Large intestine (tissue), 3 donors: ENCODE results near the gene ANKRD11. TPM values are rescaled to one million over a fixed set of nuclear protein-coding genes. Genes with fewer than 3 reads are reported as not detected.
A peak's percentile ranks its signal among the peaks of the same experiment; 100 is the strongest.
"Not testable (repeated sequence)": the region's sequence is repeated elsewhere in the genome, so short reads cannot be mapped to it uniquely, and the experiment has no call there.

ENCODE experiments used
- DNase-seq, 2 donors: peaks; one replicate each; pipeline versions ENCODE4 v3.0.0 to v3.0.0-alpha.2; 2013
- H3K27ac ChIP-seq: one replicate; pipeline ENCODE4 v1.5.1; 2013; ENCODE audit warnings: low read length
- H3K27me3 ChIP-seq: 2 replicates; pipeline ENCODE4 v1.6.1; 2013; ENCODE audit warnings: low read length; ENCODE audit not compliant: control insufficient read depth, insufficient read depth
- H3K36me3 ChIP-seq: 2 replicates; pipeline ENCODE4 v1.6.1; 2013; ENCODE audit warnings: low read length; ENCODE audit not compliant: control insufficient read depth, insufficient read depth
- H3K4me1 ChIP-seq: one replicate; pipeline ENCODE4 v1.6.1; 2013; ENCODE audit warnings: low read length; ENCODE audit not compliant: control insufficient read depth, insufficient read depth
- H3K4me3 ChIP-seq: one replicate; pipeline ENCODE4 v1.5.1; 2013; ENCODE audit warnings: low read length
- H3K9me3 ChIP-seq: one replicate; pipeline ENCODE4 v1.6.1; 2013; ENCODE audit warnings: mild to moderate bottlenecking, low read depth, low read length, moderate library complexity; ENCODE audit not compliant: control insufficient read depth
- WGBS: methylation state at CpG from one replicate; pipeline ENCODE4 v1.1.5; 2013; ENCODE audit warnings: low lambda C conversion rate; ENCODE audit not compliant: insufficient coverage; 5-methylcytosine and 5-hydroxymethylcytosine counted together
- polyA plus RNA-seq: library from polyadenylated mRNA; unstranded; fragments of 120-200 nt; gene quantifications from one replicate; pipeline ENCODE4 v1.2.1, GENCODE V29; 2013

ANKRD11 gene
- polyA plus RNA-seq, 1 donor = 83.9 TPM

GRCh38 chr16:89385712-89386111 lies 104.6 kb downstream of the ANKRD11 start:
- Histone ChIP-seq H3K9me3 (no peaks in the 10 kb centered on the region), H3K27ac (no peak overlapping the region), H3K4me3 (no peak overlapping the region), H3K27me3 (no peaks in the 10 kb centered on the region), H3K36me3 (no peaks in the 10 kb centered on the region), H3K4me1 (peaks cover 10% of the 10 kb centered on the region)
- DNase-seq = no peak
- no CpG with 5 or more reads among the region's 21 CpGs for WGBS

- Histone ChIP-seq H3K4me3 (no peak overlapping the region), H3K4me1 (peaks cover 10% of the 10 kb centered on the region)
- 97% methylated on average over 4 of the region's 12 CpGs for WGBS
These were observed 106.1 kb downstream of the ANKRD11 start for GRCh38 chr16:89384282-89384681.

GRCh38 chr16:89383095-89384003 lies 107.0 kb downstream of the ANKRD11 start:
- WGBS = no CpG with 5 or more reads among the region's 29 CpGs
- H3K27ac ChIP-seq = peak overlapping the region; percentile 6
- no peaks in the 10 kb centered on the region for H3K36me3 ChIP-seq
- no peaks in the 10 kb centered on the region for H3K9me3 ChIP-seq
- no peak overlapping the region for H3K4me3 ChIP-seq
- DNase-seq = peak; percentile 33 to 70
- no peaks in the 10 kb centered on the region for H3K27me3 ChIP-seq
- peaks cover 10% of the 10 kb centered on the region for H3K4me1 ChIP-seq

More at GRCh38 chr16:89384282-89384681, 106.1 kb downstream of the ANKRD11 start:
- no peak for DNase-seq
- H3K9me3 ChIP-seq = no peaks in the 10 kb centered on the region
- H3K27ac ChIP-seq = no peak overlapping the region
- no peaks in the 10 kb centered on the region for H3K36me3 ChIP-seq
- H3K27me3 ChIP-seq = no peaks in the 10 kb centered on the region

GRCh38 chr16:89382555-89382954 lies 107.8 kb downstream of the ANKRD11 start:
- H3K27ac ChIP-seq, DNase-seq: not testable (repeated sequence)
- WGBS = no CpG with 5 or more reads among the region's 5 CpGs

GRCh38 chr16:89381788-89382187 lies 108.6 kb downstream of the ANKRD11 start:
- peaks cover 10% of the 10 kb centered on the region for H3K4me1 ChIP-seq
- no peaks in the 10 kb centered on the region for H3K9me3 ChIP-seq
- H3K27me3 ChIP-seq = no peaks in the 10 kb centered on the region
- no peak overlapping the region for H3K27ac ChIP-seq
- H3K36me3 ChIP-seq = no peaks in the 10 kb centered on the region
- no CpG with 5 or more reads among the region's 14 CpGs for WGBS
- H3K4me3 ChIP-seq = no peak overlapping the region
- no peak for DNase-seq

More at GRCh38 chr16:89382555-89382954, 107.8 kb downstream of the ANKRD11 start:
- H3K36me3 ChIP-seq, H3K27me3 ChIP-seq, H3K9me3 ChIP-seq, H3K4me3 ChIP-seq: not testable (repeated sequence)
- H3K4me1 ChIP-seq = peaks cover 10% of the 10 kb centered on the region

GRCh38 chr16:89380681-89381080 lies 109.7 kb downstream of the ANKRD11 start:
- Histone ChIP-seq H3K9me3 (peaks cover 7% of the 10 kb centered on the region), H3K27me3 (no peaks in the 10 kb centered on the region), H3K27ac (no peak overlapping the region), H3K4me3 (no peak overlapping the region), H3K4me1 (peaks cover 10% of the 10 kb centered on the region), H3K36me3 (no peaks in the 10 kb centered on the region)
- DNase-seq = no peak
- WGBS = 100% methylated on average over 2 of the region's 15 CpGs

- Histone ChIP-seq H3K4me1 (peaks cover 10% of the 10 kb centered on the region), H3K36me3 (no peaks in the 10 kb centered on the region), H3K27ac (no peak overlapping the region), H3K4me3 (no peak overlapping the region), H3K9me3 (peaks cover 15% of the 10 kb centered on the region), H3K27me3 (no peaks in the 10 kb centered on the region)
- DNase-seq = no peak
- WGBS = 92% methylated on average over 4 of the region's 29 CpGs
These were observed 111.2 kb downstream of the ANKRD11 start for GRCh38 chr16:89378947-89379771.

- WGBS = no CpG with 5 or more reads among the region's 8 CpGs
- Histone ChIP-seq H3K36me3 (peaks cover 5% of the 10 kb centered on the region), H3K4me3 (no peak overlapping the region), H3K27ac (no peak overlapping the region), H3K4me1 (no peaks in the 10 kb centered on the region), H3K27me3 (no peaks in the 10 kb centered on the region), H3K9me3 (peaks cover 22% of the 10 kb centered on the region)
- no peak for DNase-seq
These were observed 112.9 kb downstream of the ANKRD11 start for GRCh38 chr16:89377453-89377848.

GRCh38 chr16:89376812-89377452 lies 113.4 kb downstream of the ANKRD11 start:
- 38% methylated on average over 1 of the region's 8 CpGs for WGBS
- DNase-seq = no peak
- H3K4me3 ChIP-seq = no peak overlapping the region
- no peaks in the 10 kb centered on the region for H3K27me3 ChIP-seq
- no peaks in the 10 kb centered on the region for H3K4me1 ChIP-seq
- no peak overlapping the region for H3K27ac ChIP-seq
- H3K9me3 ChIP-seq = peaks cover 22% of the 10 kb centered on the region
- H3K36me3 ChIP-seq = peaks cover 8% of the 10 kb centered on the region

- peaks cover 18% of the 10 kb centered on the region for H3K36me3 ChIP-seq
- WGBS = 100% methylated on average over 1 of the region's 10 CpGs
- H3K27me3 ChIP-seq = no peaks in the 10 kb centered on the region
- no peak for DNase-seq
- no peak overlapping the region for H3K27ac ChIP-seq
- H3K4me1 ChIP-seq = no peaks in the 10 kb centered on the region
- H3K9me3 ChIP-seq = peaks cover 22% of the 10 kb centered on the region
- no peak overlapping the region for H3K4me3 ChIP-seq
These were observed 114.7 kb downstream of the ANKRD11 start for GRCh38 chr16:89375686-89376085.
